ENCODE results near the gene CDX1.
A peak's percentile ranks its signal among the peaks of the same experiment; 100 is the strongest.

CDX1 gene

GRCh38 chr5:150126199-150126920 is 40.2 kb upstream of the CDX1 start:
- no peak for FAIRE-seq
- TF ChIP-seq CTCF (IDR thresholded peaks at IDR 0.05; ENCODE audit: insufficient read depth, missing control alignments): no peak

GRCh38 chr5:150126921-150127265 is 39.7 kb upstream of the CDX1 start:
- no peak for DNase-seq (ENCODE audit: insufficient read length, low spot score)
- no peak for FAIRE-seq
- no peak for TF ChIP-seq CTCF (IDR thresholded peaks at IDR 0.05; ENCODE audit: insufficient read depth, missing control alignments)

More at GRCh38 chr5:150126199-150126920, 40.2 kb upstream of the CDX1 start:
- DNase-seq (ENCODE audit: insufficient read length, low spot score): no peak

GRCh38 chr5:150129454-150129812 is 37.1 kb upstream of the CDX1 start:
- no peak for TF ChIP-seq CTCF (IDR thresholded peaks at IDR 0.05; ENCODE audit: insufficient read depth, missing control alignments)
- FAIRE-seq (no peak), DNase-seq (ENCODE audit: insufficient read length, low spot score) (no peak)

- peak; percentile 89 for TF ChIP-seq CTCF (IDR thresholded peaks at IDR 0.05; ENCODE audit: insufficient read depth, missing control alignments)
- FAIRE-seq: no peak
- DNase-seq (ENCODE audit: insufficient read length, low spot score): peak; percentile 86
Observed at GRCh38 chr5:150129813-150130492, 36.6 kb upstream of the CDX1 start.

- no peak for TF ChIP-seq CTCF (IDR thresholded peaks at IDR 0.05; ENCODE audit: insufficient read depth, missing control alignments)
- DNase-seq (ENCODE audit: insufficient read length, low spot score) (no peak), FAIRE-seq (no peak)
Observed at GRCh38 chr5:150130493-150130922, 36.1 kb upstream of the CDX1 start.

GRCh38 chr5:150131461-150131860 is 35.1 kb upstream of the CDX1 start:
- no peak for TF ChIP-seq CTCF (IDR thresholded peaks at IDR 0.05; ENCODE audit: insufficient read depth, missing control alignments)
- FAIRE-seq: no peak
- no peak for DNase-seq (ENCODE audit: insufficient read length, low spot score)

All from D721Med (cell line).